HFF-Myc (cell line): Measurements from ENCODE around the gene SOX15.

ENCODE experiments used
- DNase-seq: peaks from one replicate; pipeline ENCODE4 v3.0.0-alpha.2; 2011; ENCODE audit warnings: low read depth; ENCODE audit errors: extremely low read depth
- H3K4me3 ChIP-seq: replicated peaks from 2 replicates; pipeline ENCODE4 v1.5.1; 2011; ENCODE audit warnings: low read depth, mild to moderate bottlenecking, control low read depth, low read length
- TF ChIP-seq, protein P1 (sequence below): IDR thresholded peaks from 2 replicates; pipeline ENCODE4 v1.5.1; 2012; ENCODE audit warnings: mild to moderate bottlenecking, low read depth, low read length, control low read depth; ENCODE audit errors: missing control alignments

SOX15 gene

DNA sequence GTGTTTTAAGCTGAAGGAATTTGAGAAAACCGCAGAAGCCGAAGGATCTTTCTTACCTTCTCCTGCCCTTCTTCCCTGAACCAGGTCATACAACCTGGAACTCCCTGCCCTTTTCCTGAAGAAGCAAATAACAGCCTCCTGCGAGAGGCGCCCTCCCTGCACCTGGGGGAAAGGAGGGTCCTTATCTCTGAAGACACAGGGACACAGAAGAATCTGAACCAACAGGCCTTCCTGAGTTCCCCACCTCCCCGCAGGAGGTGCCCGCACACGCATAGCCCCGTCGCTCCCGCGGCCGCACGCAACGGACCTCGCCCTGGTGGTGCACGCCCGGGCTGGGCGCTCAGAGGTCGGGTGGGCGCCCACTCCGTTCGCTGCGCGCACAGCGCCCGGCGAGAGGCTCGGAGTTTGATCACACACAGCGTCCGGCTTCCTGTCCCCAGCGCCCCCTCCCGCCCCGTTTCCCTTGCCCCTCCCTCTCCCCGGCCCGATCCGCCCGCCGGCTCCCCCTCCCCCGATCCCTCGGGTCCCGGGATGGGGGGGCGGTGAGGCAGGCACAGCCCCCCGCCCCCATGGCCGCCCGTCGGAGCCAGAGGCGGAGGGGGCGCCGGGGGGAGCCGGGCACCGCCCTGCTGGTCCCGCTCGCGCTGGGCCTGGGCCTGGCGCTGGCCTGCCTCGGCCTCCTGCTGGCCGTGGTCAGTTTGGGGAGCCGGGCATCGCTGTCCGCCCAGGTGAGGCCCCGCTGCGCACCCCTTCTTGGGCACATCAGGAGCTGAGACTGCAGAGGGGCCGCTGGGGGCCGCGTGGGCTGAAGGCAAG is 41.1 kb downstream of the SOX15 start, which contains the start of gene TNFSF12:
TSS of gene TNFSF12 (plus strand) at position 474 of the 816 bp plus-strand sequence. CDS start at position 570, 96 bp downstream.
- no peak for DNase-seq
- H3K4me3 ChIP-seq: peak within 1 kb of the TSS; percentile 47
- TF ChIP-seq, protein P1, sequence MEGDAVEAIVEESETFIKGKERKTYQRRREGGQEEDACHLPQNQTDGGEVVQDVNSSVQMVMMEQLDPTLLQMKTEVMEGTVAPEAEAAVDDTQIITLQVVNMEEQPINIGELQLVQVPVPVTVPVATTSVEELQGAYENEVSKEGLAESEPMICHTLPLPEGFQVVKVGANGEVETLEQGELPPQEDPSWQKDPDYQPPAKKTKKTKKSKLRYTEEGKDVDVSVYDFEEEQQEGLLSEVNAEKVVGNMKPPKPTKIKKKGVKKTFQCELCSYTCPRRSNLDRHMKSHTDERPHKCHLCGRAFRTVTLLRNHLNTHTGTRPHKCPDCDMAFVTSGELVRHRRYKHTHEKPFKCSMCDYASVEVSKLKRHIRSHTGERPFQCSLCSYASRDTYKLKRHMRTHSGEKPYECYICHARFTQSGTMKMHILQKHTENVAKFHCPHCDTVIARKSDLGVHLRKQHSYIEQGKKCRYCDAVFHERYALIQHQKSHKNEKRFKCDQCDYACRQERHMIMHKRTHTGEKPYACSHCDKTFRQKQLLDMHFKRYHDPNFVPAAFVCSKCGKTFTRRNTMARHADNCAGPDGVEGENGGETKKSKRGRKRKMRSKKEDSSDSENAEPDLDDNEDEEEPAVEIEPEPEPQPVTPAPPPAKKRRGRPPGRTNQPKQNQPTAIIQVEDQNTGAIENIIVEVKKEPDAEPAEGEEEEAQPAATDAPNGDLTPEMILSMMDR: no peak

DNA sequence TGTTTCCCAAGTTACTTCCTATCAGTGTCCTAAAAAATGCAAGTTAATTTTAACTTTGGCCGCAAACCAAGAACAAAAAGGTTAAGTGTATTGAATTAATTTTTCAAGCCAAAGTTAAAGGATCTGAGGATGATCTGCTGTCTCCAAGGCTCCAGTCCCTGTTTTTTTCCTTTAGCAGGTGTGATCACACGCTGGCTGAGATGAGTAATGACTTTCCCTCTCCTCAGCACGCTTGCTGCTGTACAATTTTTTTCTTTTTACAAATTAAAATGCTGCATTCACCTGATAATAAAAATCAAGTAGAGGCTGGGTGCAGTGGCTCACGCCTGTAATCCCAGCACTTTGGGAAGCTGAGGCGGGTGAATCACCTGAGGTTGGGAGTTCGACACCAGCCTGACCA is 45.0 kb downstream of the SOX15 start:
- TF ChIP-seq, protein P1: no peak
- DNase-seq: no peak
- H3K4me3 ChIP-seq: no peak overlapping the region

DNA sequence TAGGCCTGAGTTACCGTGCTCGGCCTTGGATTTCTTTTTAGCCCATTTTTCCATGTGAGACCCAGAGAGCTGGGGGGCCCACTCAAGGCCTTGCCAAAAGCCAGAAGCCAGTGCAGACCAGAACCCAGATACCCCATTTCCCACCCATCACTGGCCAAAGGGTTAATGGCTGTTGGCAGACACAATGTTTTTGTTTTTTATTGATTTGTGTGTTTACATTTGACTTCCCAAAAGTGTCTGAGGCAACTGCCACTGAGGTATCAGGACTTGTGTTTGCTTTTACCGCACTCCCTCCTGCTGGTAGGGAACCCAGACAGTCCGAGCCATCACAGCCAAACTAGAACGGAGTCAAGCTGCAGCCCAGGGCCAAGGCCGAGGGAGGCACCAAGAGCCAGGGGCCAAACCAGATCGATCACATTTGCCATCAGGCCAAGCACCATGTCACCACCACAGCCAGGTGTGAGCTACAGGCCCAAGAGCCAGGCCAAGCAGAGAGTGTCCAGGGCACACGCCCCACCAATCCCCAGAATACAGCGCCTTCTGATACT is 48.7 kb downstream of the SOX15 start:
- H3K4me3 ChIP-seq: no peak overlapping the region
- no peak for DNase-seq
- TF ChIP-seq, protein P1: no peak

DNA sequence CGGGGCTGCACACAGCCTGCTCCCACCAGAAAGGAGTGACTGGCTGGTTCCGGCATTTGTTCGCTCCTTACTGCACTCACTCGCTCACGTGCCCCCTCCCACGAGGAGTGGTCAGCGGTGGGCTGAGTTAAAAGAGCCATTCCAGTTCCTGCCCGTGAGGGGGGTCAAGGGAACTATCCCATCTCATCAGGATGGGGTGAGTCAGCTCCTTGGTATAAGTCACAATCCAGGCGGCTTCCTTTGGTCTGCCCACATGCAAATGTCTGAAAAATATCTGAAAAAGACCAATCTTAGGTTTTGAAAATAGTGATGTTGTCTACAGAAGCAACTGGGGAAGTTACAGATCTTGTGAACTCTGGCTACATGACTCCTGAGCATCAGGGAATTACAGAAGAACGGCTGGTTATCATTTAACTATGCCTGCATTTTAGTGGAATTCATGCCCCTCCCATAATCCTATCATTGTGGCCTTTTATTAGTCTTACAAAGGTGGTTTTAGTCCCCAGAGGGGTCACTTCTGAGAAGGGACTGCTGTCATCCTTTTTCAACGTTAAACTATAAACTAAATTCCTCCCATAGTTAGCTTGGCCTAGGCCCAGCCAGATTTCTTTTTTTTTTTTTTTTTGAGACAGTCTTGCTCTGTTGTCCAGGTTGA is 50.9 kb downstream of the SOX15 start:
- H3K4me3 ChIP-seq: no peak overlapping the region
- TF ChIP-seq, protein P1: no peak
- DNase-seq: no peak
